ENCODE results near the gene NAT8.
"Not testable (repeated sequence)": the region's sequence is repeated elsewhere in the genome, so short reads cannot be mapped to it uniquely, and the experiment has no call there.

DNA sequence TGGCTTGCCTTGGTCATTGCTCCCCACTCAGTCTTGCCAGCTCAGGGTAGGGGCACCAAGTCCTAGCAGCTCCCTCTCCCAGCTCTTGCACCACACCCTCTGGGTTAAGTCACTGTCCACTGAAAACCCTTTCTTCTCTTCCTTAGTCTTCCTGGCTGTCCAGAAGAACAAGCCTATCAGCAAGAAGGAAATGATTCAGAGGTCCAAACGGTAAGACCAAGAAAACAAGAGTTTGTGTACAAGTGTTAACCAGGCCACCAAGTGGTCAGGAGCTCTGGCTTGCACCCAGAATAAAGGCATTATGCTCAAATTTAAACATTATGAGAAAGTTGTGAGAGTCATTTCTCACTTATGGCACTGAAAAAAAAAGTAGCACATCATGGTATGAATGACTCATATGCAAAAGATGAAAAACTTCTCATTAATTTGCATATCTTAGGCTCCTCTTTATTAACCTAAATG is 32.5 kb upstream of the NAT8 start:
- TF ChIP-seq CTCF (IDR thresholded peaks at IDR 0.05; ENCODE audit: low read depth, low read length); EZH2phosphoT487 (IDR thresholded peaks at IDR 0.05; ENCODE audit: low read depth): not testable (repeated sequence)
